Amygdala (tissue), 56 donors: ENCODE results near the gene PCBP3.
"Not testable (repeated sequence)": the region's sequence is repeated elsewhere in the genome, so short reads cannot be mapped to it uniquely, and the experiment has no call there.

Experiments
- DNase-seq, 56 donors: peaks; one replicate each; lab custom pipeline; 2025; lab: John Stamatoyannopoulos, UW

Gene PCBP3

GRCh38 chr21:45643021-45643980, at the start of gene PCBP3:
Gene PCBP3 (plus strand): TSS chr21:45643725. CDS start chr21:45850086, 206,361 bp downstream.
- DNase-seq: peak; percentile 36 to 100 (median 97)

DNA sequence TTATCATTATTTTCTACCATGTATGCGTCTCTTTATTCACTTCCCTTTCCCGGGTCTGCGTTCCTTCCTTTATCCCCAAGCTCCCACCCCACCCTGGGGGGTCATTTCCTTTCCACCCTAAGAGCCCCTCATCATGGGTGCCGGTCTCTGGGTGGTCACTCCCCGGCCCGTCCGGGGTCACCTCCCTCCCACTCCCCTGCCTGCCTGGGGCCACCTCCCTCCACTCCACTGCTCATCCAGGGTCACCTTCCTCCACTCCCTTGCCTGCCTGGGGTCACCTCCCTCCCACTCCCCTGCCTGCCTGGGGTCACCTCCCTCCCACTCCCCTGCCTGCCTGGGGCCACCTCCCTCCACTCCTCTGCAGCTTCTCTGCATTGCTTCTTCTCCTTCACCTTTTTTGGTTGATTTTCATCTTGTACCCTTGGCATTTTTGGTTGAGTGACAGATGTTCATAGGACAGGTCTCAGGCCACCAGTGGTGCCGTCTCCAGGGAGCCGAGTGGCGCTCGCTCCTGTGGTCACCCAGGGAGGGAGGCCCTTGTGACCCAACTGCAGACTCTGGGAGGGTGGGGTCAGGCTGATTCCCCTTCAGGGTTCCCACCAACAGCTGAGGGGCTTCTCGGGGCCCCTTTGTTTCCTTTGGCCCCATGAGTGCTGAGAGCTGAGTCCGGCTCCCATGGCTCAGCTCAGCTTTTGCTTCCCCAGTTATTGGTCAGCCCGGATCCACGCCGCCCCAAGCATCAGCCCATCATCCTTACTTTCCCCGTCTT, 48.6 kb upstream of the PCBP3 start:
- DNase-seq: no peak

DNA sequence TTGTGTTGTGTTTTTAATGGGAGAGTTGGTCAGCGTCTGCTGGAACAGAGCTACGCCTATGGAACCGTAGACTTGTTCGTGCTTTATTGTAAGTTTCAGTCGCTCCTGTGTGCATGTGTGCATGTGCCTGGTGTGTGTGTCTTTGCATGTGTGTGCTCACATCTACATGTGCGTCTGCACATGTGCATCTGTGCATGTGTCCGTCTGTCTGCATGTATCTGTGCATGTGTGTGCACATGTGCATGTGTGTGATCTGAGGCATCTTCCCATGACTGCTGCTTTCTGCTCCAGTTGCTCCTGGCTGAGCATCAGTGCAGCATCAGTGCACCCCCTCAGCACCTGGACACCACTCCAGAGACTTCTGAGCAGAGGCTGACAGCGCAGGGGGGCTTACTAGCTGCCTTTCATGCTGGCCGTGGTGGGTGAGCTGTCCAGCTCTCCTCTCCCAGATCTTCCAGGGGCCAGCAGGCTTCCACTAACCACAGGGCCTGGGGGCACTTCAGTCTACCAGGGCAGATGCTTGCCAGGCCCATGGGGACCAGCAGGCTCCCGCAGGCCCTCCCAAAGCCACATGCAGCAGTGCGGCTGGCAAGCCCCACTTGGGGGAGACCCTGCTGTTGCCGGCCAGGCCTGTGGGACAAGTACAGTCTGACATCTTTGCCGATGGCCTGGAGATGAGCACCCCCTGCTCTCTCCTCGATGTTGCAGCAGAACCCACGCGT, 47.8 kb upstream of the PCBP3 start:
- no peak for DNase-seq

GRCh38 chr21:45596704-45597318, 46.7 kb upstream of the PCBP3 start:
- peak in 21 of 56 donors; percentile 3 to 66 (median 28) for DNase-seq

- DNase-seq: no peak
Observed at GRCh38 chr21:45598109-45598508, 45.4 kb upstream of the PCBP3 start.

DNA sequence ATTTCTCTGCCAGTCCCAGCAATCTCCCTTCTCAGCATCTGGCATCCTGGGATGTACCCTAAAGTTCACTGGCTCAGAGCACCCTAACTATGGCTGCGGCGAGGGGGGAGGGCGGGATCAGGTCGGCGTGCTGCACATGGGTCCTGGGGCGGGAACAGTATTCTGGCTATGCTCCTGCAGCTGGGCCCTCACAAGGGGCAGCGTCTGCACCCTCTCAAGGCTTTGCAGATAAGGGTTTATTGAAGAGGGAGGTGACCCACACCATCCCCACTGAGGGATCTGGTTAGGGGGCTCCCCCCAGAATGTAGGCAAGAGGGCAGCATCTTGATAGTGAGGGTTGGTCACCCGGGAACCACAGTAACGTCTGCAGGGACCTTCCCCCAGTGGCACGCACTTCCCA, 44.9 kb upstream of the PCBP3 start:
- DNase-seq: no peak

GRCh38 chr21:45599146-45599581, 44.4 kb upstream of the PCBP3 start:
- no peak for DNase-seq

DNA sequence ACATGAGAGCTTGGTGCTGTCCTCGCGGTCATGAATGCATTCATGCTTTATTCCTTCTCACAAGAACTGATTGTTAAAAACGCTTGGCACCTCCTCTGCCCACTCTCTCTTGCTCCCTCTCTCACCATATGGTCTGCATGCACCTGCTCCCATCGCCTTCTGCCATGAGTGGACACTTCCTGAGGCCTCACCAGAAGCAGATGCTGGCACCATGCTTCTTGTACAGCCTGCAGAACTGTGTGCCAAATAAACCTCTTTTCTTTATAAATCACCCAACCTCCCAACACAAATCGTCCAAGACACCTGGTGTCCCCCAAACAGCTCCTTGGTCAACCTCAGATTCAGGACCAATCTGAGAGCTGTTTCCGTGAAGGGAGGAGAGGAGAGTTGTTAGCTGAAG, 43.3 kb upstream of the PCBP3 start:
- DNase-seq: no peak

DNA sequence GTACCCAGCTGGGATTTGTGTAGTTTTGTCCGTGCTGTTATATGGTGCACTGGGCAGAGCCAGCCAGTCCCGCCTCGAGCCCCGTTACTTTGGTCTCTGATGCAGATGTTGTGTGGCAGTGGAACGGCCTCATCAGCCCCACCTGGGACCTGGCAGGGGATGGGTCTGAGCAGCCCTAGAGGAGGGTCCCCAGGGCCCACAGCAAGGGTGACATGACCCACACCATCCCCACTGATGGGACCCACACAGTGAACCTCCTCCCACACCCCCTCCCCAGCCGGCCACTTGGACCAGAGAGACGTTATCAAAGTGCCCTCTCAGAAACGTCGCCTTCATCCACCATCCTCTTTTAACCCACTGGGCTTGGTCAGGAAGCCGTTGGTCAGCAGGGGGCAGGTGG, 42.0 kb upstream of the PCBP3 start:
- no peak for DNase-seq

- DNase-seq: no peak
Observed at GRCh38 chr21:45602106-45602505, 41.4 kb upstream of the PCBP3 start.

GRCh38 chr21:45603481-45603880, 40.0 kb upstream of the PCBP3 start:
- DNase-seq: no peak

GRCh38 chr21:45604681-45605080, 38.8 kb upstream of the PCBP3 start:
- not testable (repeated sequence) for DNase-seq

DNA sequence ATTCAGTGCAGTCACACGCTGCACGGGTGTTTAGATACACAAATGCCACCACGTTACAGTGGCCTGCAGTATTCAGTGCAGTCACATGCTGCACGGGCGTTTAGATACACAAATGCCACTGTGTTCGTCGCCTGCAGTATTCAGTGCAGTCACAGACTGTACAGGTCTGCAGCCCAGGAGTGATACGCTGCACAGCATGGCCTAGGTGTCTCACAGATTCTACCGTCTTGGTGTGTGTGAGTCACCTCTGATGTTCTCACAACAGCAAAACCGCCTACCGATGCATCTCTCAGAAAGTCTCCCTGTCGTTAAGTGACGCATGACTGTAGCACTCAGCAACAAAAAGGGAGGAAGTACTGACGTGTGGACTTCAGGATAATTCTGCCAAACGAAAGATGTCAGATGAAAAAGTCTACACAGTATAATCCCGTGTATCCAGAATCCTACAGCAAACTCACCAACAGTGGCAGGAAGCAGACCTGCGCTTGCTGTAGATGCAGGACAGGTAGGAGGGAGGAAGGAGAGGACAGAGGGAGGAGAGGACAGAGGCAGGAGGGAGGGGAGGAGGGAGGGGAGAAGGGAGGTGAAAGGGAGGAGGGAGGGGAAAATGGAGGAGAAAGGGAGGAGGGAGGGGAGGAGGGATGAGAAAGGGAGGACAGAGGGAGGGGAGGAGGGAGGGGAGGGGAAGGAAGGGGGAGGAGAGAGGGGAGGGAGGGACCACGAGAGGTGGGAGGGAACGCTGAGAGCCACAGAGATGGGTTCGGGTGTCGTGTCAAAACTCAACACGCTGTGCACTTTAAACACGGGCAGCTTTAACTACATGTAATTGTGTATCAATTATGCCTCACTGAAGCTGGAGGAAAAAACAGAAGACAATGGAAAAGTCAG, 36.3 kb upstream of the PCBP3 start:
- peak in 2 of 56 donors; percentile 8 to 13 for DNase-seq

DNA sequence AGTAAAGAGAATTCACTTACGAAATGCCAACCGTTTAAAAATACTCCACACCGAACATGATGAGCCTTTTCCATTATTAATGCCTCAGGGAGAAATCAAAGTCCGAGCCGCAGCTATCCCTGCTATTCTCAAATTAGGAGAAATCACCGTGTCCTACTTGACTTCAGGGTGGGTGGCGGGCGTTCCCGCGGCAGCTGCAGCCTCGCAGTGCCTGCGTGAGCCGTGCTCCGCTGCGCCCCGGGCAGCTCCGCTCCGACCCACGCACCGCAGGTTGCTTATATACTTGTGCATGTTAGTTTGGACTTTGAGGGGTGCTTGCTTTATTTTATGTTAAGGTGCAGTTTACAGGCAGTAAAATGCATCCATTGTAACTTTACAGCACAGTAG, 35.6 kb upstream of the PCBP3 start:
- DNase-seq: no peak

DNA sequence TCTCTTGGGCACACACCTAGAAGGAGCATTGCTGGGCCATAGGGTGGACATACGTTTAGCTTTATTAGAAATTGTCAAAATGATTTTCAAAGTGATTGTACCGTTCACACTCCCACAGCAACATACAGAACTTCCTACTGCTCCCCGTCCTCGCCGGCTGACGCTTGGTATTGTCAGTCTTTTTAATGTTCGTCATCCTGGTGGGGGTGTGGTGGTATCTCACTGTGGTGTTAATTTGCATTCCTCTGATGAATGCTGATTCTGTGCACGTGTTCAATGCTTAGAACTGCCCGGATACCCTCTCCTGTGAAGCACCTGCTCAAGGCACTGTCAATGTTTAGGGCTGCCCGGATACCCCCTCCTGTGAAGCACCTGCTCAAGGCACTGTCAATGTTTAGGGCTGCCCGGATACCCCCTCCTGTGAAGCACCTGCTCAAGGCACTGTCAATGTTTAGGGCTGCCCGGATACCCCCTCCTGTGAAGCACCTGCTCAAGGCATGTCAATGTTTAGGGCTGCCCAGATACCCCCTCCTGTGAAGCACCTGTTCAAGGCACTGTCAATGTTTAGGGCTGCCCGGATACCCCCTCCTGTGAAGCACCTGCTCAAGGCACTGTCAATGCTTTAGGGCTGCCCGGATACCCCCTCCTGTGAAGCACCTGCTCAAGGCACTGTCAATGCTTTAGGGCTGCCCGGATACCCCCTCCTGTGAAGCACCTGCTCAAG, 34.6 kb upstream of the PCBP3 start:
- not testable (repeated sequence) for DNase-seq

DNA sequence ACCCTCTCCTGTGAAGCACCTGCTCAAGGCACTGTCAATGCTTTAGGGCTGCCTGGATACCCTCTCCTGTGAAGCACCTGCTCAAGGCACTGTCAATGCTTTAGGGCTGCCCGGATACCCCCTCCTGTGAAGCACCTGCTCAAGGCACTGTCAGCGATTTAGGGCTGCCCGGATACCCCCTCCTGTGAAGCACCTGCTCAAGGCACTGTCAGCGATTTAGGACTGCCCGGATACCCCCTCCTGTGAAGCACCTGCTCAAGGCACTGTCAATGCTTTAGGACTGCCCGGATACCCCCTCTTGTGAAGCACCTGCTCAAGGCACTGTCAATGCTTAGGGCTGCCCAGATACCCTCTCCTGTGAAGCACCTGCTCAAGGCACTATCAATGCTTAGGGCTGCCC, 33.9 kb upstream of the PCBP3 start:
- DNase-seq: not testable (repeated sequence)

DNA sequence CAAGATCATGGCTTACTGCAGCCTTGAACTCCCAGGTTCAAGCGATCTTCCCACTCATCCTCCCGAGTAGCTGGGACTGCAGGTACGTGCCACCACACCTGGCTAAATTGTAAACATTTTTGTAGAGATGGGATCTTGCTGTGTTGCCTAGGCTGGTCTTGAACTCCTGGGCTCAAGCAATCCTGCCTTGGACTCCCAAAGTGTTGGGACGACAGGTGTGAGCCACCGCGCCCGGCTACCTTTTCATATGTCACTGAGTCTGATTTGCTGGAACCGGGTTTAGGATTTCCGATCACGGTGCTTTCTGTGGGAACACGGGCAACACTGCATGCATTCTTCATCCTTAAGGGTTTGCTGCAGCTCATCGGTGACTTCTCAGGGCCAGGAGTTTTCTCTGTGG, 32.2 kb upstream of the PCBP3 start:
- DNase-seq: no peak

- DNase-seq: peak in 1 of 56 donors; percentile 16
Observed at GRCh38 chr21:45611939-45612664, 31.4 kb upstream of the PCBP3 start.
